Measurements from ENCODE around the gene VSIG4. TPM values are rescaled to one million over a fixed set of nuclear protein-coding genes. Genes with fewer than 3 reads are reported as not detected.

The VSIG4 gene
- total and polyA plus RNA-seq, 3 donors from 2014 or later: 5.6 to 27.4 (median 19.9) TPM

DNA sequence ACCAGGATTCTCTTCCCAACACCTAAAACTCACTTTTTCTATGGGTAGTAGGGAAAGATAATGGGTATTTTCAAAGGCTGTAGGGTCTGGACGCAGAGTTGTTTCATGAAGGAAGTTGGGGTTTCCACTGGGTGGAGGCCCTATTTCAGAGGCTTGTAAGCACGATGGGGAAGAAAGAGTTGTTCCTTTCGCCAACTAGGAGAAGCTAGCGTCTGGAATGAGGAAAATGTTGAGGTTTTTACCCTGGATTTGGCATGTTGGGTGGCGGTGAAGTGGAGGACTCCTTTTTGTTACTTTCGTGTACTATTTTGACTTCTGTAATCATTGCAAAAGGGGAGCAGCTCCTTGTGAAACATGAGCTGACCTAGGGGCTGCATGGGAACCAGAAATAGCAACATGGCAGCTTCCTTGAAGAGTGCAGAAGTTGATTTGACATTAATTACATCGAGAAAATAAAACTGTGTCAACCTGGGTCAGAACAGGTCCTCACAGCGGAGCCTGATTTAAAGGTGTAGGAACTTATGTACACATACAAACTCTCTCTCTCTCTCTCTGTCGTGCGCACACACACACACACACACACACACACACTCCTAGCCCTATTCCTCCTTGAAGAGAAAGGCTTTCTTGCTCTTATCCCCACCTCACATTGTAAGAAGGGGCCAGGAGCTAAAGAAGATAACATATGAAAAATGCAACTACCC is 19.1 kb downstream of the VSIG4 start:
- Histone ChIP-seq H3K27ac (no peak overlapping the region), H3K9me3 (no peaks in the 10 kb centered on the region), H3K27me3 (no peaks in the 10 kb centered on the region), H3K36me3 (ENCODE audit: low read depth, missing control alignments) (no peaks in the 10 kb centered on the region), H3K4me1 (no peaks in the 10 kb centered on the region), H3K4me3 (no peak overlapping the region)
- no peak for TF ChIP-seq POLR2A (IDR thresholded peaks at IDR 0.05)
- TF ChIP-seq, protein P1, sequence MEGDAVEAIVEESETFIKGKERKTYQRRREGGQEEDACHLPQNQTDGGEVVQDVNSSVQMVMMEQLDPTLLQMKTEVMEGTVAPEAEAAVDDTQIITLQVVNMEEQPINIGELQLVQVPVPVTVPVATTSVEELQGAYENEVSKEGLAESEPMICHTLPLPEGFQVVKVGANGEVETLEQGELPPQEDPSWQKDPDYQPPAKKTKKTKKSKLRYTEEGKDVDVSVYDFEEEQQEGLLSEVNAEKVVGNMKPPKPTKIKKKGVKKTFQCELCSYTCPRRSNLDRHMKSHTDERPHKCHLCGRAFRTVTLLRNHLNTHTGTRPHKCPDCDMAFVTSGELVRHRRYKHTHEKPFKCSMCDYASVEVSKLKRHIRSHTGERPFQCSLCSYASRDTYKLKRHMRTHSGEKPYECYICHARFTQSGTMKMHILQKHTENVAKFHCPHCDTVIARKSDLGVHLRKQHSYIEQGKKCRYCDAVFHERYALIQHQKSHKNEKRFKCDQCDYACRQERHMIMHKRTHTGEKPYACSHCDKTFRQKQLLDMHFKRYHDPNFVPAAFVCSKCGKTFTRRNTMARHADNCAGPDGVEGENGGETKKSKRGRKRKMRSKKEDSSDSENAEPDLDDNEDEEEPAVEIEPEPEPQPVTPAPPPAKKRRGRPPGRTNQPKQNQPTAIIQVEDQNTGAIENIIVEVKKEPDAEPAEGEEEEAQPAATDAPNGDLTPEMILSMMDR (IDR thresholded peaks at IDR 0.05): no peak
- intact Hi-C loops (cut with DNase I; ENCODE audit: low total_unique reads): no loop called here
- no peak for DNase-seq
- whole genome bisulfite sequencing, 2 donors: 56 to 74% methylated on average over 9 to 10 of the region's 10 CpGs

DNA sequence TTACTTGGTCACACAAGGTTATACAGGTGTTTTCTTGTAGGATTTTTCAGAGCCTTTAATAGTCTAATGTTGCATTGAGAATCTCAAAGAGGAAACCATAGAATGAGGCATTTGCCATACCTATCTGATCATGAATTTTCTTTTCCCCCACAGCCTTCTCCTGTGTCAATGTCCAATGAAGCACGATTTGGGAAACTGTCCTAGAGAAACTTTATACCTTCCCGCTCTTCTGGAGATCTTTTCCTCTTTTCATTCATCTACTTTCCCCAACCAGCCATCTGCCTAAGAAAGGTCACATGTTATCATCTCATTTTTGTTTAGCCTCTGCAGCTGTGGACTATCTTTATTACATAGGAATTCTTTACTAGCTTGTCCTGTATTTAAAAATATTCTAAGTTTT is 19.9 kb downstream of the VSIG4 start:
- TF ChIP-seq POLR2A (IDR thresholded peaks at IDR 0.05): no peak
- TF ChIP-seq, protein P1 (IDR thresholded peaks at IDR 0.05): no peak
- WGBS, 2 donors: 74 to 83% methylated on average over 1 to 2 of the region's 2 CpGs
- intact Hi-C loops (cut with DNase I; ENCODE audit: low total_unique reads): no loop called here

DNA sequence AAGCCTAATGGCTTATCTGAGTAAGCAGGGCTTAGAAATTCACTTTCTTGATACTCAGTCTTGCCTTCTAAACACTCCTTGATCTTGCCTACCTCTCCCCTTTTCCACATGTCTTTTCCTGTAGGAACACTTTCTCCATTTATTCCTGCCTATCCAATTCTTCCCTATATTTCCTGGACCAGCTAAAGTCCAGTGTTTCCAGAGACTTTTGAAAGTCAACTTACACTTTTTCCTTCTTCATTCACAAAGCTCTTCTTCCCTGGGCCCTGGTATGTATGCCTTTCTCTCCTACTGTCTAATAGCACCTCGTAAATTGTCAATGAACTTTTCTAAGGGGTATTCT is 20.6 kb downstream of the VSIG4 start:
- WGBS, 2 donors: 67 to 69% methylated on average over 1 of the region's 1 CpG
- Histone ChIP-seq H3K27ac (no peak overlapping the region), H3K4me1 (no peaks in the 10 kb centered on the region), H3K36me3 (ENCODE audit: low read depth, missing control alignments) (no peaks in the 10 kb centered on the region), H3K4me3 (no peak overlapping the region), H3K9me3 (no peaks in the 10 kb centered on the region), H3K27me3 (no peaks in the 10 kb centered on the region)
- intact Hi-C loops (cut with DNase I; ENCODE audit: low total_unique reads): no loop called here
- TF ChIP-seq, protein P1 (IDR thresholded peaks at IDR 0.05): no peak
- no peak for TF ChIP-seq POLR2A (IDR thresholded peaks at IDR 0.05)
- DNase-seq: no peak

More for the DNA sequence above, 19.9 kb downstream of the VSIG4 start:
- H3K27ac ChIP-seq: no peak overlapping the region
- H3K4me3 ChIP-seq: no peak overlapping the region
- no peaks in the 10 kb centered on the region for H3K4me1 ChIP-seq
- no peak for DNase-seq
- H3K9me3 ChIP-seq: no peaks in the 10 kb centered on the region
- no peaks in the 10 kb centered on the region for H3K36me3 ChIP-seq (ENCODE audit: low read depth, missing control alignments)
- no peaks in the 10 kb centered on the region for H3K27me3 ChIP-seq

DNA sequence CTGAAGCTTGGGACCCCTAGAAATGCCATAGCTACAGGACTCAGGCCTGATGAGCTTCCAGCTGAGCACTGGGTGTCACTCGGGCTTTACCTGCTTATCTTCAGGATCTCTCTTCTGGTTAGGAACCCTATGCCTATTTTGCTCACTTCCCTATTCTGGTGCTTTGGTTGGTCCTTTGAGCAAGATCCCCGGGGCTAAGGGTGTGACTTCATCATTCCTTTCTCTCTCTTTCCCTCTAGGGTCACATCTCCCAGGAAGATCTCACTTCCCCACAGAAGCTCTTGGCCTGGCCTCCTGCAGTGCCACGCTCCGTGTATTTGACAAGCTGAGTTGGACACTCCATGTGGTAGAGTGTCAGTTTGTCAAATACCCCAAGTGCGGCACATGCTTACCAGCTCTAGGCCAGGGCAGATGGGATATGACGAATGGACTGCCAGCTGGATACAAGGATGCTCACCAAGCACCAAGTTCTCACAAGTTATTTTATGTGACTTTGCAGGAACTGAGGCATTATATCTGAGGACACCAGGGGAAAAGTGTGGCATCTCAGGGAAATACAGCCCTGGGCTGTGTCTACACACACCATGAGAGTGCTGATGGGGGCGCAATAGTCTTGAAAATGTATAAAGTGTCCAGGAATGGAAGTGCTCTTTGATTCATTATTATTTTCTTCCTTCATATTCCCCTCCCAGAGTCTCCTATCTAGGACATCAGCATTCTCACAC is 21.1 kb downstream of the VSIG4 start:
- 89 to 97% methylated on average over 3 to 7 of the region's 7 CpGs for WGBS, 2 donors
- DNase-seq: no peak

More for the DNA sequence above, 21.1 kb downstream of the VSIG4 start:
- no peaks in the 10 kb centered on the region for H3K36me3 ChIP-seq (ENCODE audit: low read depth, missing control alignments)
- no peaks in the 10 kb centered on the region for H3K9me3 ChIP-seq
- no peaks in the 10 kb centered on the region for H3K4me1 ChIP-seq
- H3K27ac ChIP-seq: no peak overlapping the region
- no peak overlapping the region for H3K4me3 ChIP-seq
- TF ChIP-seq, protein P1 (IDR thresholded peaks at IDR 0.05): no peak
- TF ChIP-seq POLR2A (IDR thresholded peaks at IDR 0.05): no peak
- intact Hi-C loops (cut with DNase I; ENCODE audit: low total_unique reads): no loop called here
- H3K27me3 ChIP-seq: no peaks in the 10 kb centered on the region

Data from testis (tissue), 3 donors.